ENCODE results near the gene KRT26. TPM values are rescaled to one million over a fixed set of nuclear protein-coding genes. Genes with fewer than 3 reads are reported as not detected.
"Not testable (repeated sequence)": the region's sequence is repeated elsewhere in the genome, so short reads cannot be mapped to it uniquely, and the experiment has no call there.

The KRT26 gene
- total RNA-seq, 2 experiments from 2014 or later, result not detected

GRCh38 chr17:40817103-40817682, 45.2 kb upstream of the KRT26 start:
- H3K4me3 ChIP-seq (ENCODE audit: low read length), result no peak overlapping the region
- ChIA-PET CTCF (interaction anchor here (1.0 kb wide), 1 partner anchor 846 kb away, joined by 4 read pairs; no protein-coding TSS in a partner anchor), POLR2A (interaction anchor here (0.9 kb wide), 1 partner anchor 872 kb away, joined by 4 read pairs; no protein-coding TSS in a partner anchor)
- peaks cover 33% of the 10 kb centered on the region for H3K4me1 Mint-ChIP-seq (ENCODE audit: low read depth)
- peaks cover 3 to 13% of the 10 kb centered on the region in 2 experiments for H3K27me3 ChIP-seq (ENCODE audit: control insufficient read depth in 1 of 2, insufficient read depth in 2 of 2, low read length in 2 of 2)
- H3K36me3 ChIP-seq (ENCODE audit: insufficient read depth, low read length), result peaks cover 2% of the 10 kb centered on the region
- DNase-seq (no peak), ATAC-seq (ENCODE audit: poor library complexity) (no peak)
- intact Hi-C loops (cut with DNase I, micrococcal nuclease), result loop anchor here in 1 of 2 experiments (5.0 kb wide), 1 partner anchor 1200 kb away; the partner anchor contains the start of gene DNAJC7
- H3K27me3 Mint-ChIP-seq, result peaks cover 29% of the 10 kb centered on the region
- H3K4me1 ChIP-seq (ENCODE audit: insufficient read depth, low read length), result peaks cover 5% of the 10 kb centered on the region
- no peak overlapping the region for H3K27ac ChIP-seq (ENCODE audit: low read depth in 1 of 2, low read length in 2 of 2)
- peaks cover 24% of the 10 kb centered on the region for H3K36me3 Mint-ChIP-seq (ENCODE audit: low read depth)
- peak overlapping the region; percentile 87 for H3K4me3 Mint-ChIP-seq
- H3K9me3 Mint-ChIP-seq, result peaks cover 2% of the 10 kb centered on the region
- no peak for TF ChIP-seq CTCF (IDR thresholded peaks at IDR 0.05)
- peak overlapping the region; percentile 68 for H3K27ac Mint-ChIP-seq
- H3K9me3 ChIP-seq (ENCODE audit: control insufficient read depth in 1 of 2, insufficient read depth in 1 of 2, low read length in 2 of 2), result no peaks in the 10 kb centered on the region

DNA sequence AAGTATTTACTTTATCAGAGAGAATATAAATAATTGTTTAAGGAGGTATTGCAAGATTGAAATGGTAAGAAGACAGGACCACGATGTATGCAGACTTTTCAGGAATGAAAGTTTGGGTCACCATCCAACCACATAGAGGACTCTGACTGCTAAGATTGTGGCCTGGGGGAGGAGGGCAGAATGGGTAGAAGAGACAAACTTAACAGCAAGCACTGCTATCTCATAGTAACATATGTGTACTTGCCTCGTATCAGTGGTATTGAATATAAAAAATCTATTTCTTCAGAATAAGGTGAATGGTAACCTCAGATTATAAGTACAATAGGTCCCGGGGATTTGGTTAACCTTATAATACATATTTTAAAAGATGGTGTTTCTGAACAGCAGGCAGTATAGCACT, 44.6 kb upstream of the KRT26 start:
- Mint-ChIP-seq H3K27ac (no peak overlapping the region), H3K4me1 (ENCODE audit: low read depth) (peaks cover 33% of the 10 kb centered on the region), H3K9me3 (peaks cover 2% of the 10 kb centered on the region), H3K4me3 (peak overlapping the region; percentile 87), H3K27me3 (peaks cover 35% of the 10 kb centered on the region), H3K36me3 (ENCODE audit: low read depth) (peaks cover 24% of the 10 kb centered on the region)
- peaks cover 5% of the 10 kb centered on the region for H3K4me1 ChIP-seq (ENCODE audit: insufficient read depth, low read length)
- DNase-seq, result no peak
- no peaks in the 10 kb centered on the region for H3K36me3 ChIP-seq (ENCODE audit: insufficient read depth, low read length)
- intact Hi-C loops (cut with DNase I, micrococcal nuclease), result loop anchor here in 1 of 2 experiments (5.0 kb wide), 1 partner anchor 1201 kb away; the partner anchor contains the start of gene DNAJC7
- H3K27ac ChIP-seq (ENCODE audit: low read depth in 1 of 2, low read length in 2 of 2), result no peak overlapping the region
- no peak for ATAC-seq (ENCODE audit: poor library complexity)
- TF ChIP-seq CTCF (IDR thresholded peaks at IDR 0.05), result no peak
- peaks cover 3 to 19% of the 10 kb centered on the region in 2 experiments for H3K27me3 ChIP-seq (ENCODE audit: control insufficient read depth in 1 of 2, insufficient read depth in 2 of 2, low read length in 2 of 2)
- H3K9me3 ChIP-seq (ENCODE audit: control insufficient read depth in 1 of 2, insufficient read depth in 1 of 2, low read length in 2 of 2), result no peaks in the 10 kb centered on the region
- no peak overlapping the region for H3K4me3 ChIP-seq (ENCODE audit: low read length)
- ChIA-PET POLR2A (interaction anchor here (0.9 kb wide), 1 partner anchor 873 kb away, joined by 4 read pairs; no protein-coding TSS in a partner anchor), CTCF (interaction anchor here (0.6 to 1.1 kb wide), 3 partner anchors 8 to 846 kb away, joined by 3 to 4 read pairs (median 3); no protein-coding TSS in a partner anchor)

GRCh38 chr17:40815381-40815780, 43.4 kb upstream of the KRT26 start:
- intact Hi-C loops (cut with DNase I, micrococcal nuclease), result loop anchor here in 1 of 2 experiments (5.0 kb wide), 1 partner anchor 1202 kb away; the partner anchor contains the start of gene DNAJC7
- Histone ChIP-seq H3K27me3 (ENCODE audit: control insufficient read depth in 1 of 2, insufficient read depth in 2 of 2, low read length in 2 of 2) (peaks cover 6 to 30% of the 10 kb centered on the region in 2 experiments), H3K9me3 (ENCODE audit: control insufficient read depth in 1 of 2, insufficient read depth in 1 of 2, low read length in 2 of 2) (no peaks in the 10 kb centered on the region), H3K36me3 (ENCODE audit: insufficient read depth, low read length) (no peaks in the 10 kb centered on the region), H3K4me1 (ENCODE audit: insufficient read depth, low read length) (peaks cover 5% of the 10 kb centered on the region), H3K27ac (ENCODE audit: low read depth in 1 of 2, low read length in 2 of 2) (no peak overlapping the region), H3K4me3 (ENCODE audit: low read length) (no peak overlapping the region)
- DNase-seq (no peak), ATAC-seq (ENCODE audit: poor library complexity) (no peak)
- ChIA-PET CTCF (interaction anchor here (0.8 to 1.1 kb wide), 2 partner anchors 734 to 847 kb away, joined by 3 to 4 read pairs; no protein-coding TSS in a partner anchor), POLR2A (interaction anchor here (1.0 kb wide), 1 partner anchor 873 kb away, joined by 3 read pairs; no protein-coding TSS in a partner anchor)
- Mint-ChIP-seq H3K4me3 (no peak overlapping the region), H3K27me3 (peaks cover 45% of the 10 kb centered on the region), H3K9me3 (peaks cover 2% of the 10 kb centered on the region), H3K36me3 (ENCODE audit: low read depth) (peaks cover 24% of the 10 kb centered on the region), H3K27ac (no peak overlapping the region), H3K4me1 (ENCODE audit: low read depth) (peaks cover 30% of the 10 kb centered on the region)
- TF ChIP-seq CTCF (IDR thresholded peaks at IDR 0.05), result no peak

- H3K4me3 ChIP-seq (ENCODE audit: low read length); H3K4me1 ChIP-seq (ENCODE audit: insufficient read depth, low read length); H3K4me3 Mint-ChIP-seq; H3K36me3 ChIP-seq (ENCODE audit: insufficient read depth, low read length); H3K9me3 Mint-ChIP-seq; CTCF ChIA-PET; ATAC-seq (ENCODE audit: poor library complexity); H3K27ac ChIP-seq (ENCODE audit: low read depth in 1 of 2, low read length in 2 of 2); POLR2A ChIA-PET; H3K27ac Mint-ChIP-seq; DNase-seq; H3K9me3 ChIP-seq (ENCODE audit: control insufficient read depth in 1 of 2, insufficient read depth in 1 of 2, low read length in 2 of 2): not testable (repeated sequence)
- Mint-ChIP-seq H3K4me1 (ENCODE audit: low read depth) (peaks cover 23% of the 10 kb centered on the region), H3K27me3 (peaks cover 52% of the 10 kb centered on the region), H3K36me3 (ENCODE audit: low read depth) (peaks cover 24% of the 10 kb centered on the region)
- peaks cover 13 to 37% of the 10 kb centered on the region in 2 experiments for H3K27me3 ChIP-seq (ENCODE audit: control insufficient read depth in 1 of 2, insufficient read depth in 2 of 2, low read length in 2 of 2)
- intact Hi-C loops (cut with DNase I, micrococcal nuclease), result loop anchor here in 1 of 2 experiments (5.0 kb wide), 1 partner anchor 1203 kb away; the partner anchor contains the start of gene DNAJC7
Measured at GRCh38 chr17:40814657-40815056, 42.7 kb upstream of the KRT26 start.

Data from CD4-positive, alpha-beta T cell (primary cell).